ENCODE measurements around the gene SETBP1. TPM values are rescaled to one million over a fixed set of nuclear protein-coding genes. Genes with fewer than 3 reads are reported as not detected.

SETBP1 gene
- total RNA-seq, 1 donor from 2014 or later, result 1.5 TPM

DNA sequence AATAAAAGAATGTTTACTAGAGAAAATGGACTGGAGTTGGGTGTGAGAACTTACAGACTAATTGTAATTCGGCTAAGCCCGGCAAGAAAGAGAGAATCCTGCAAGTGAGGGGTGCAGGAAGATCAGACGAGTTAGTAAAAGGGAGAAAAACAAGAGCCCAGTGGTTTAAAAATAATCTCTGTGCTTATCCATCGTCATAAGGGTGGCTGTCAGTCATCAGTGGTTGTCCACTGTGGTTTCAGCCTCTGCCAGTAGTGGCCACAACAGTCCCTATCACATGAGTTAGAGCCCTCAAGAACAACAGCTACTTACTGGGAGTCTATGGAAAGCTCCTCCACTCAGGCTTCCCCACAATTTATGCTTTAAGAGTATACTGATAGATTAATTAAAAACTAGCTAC is 239.8 kb downstream of the SETBP1 start:
- DNase-seq (ENCODE audit: extremely low read depth, low read depth, low spot score), result no peak

DNA sequence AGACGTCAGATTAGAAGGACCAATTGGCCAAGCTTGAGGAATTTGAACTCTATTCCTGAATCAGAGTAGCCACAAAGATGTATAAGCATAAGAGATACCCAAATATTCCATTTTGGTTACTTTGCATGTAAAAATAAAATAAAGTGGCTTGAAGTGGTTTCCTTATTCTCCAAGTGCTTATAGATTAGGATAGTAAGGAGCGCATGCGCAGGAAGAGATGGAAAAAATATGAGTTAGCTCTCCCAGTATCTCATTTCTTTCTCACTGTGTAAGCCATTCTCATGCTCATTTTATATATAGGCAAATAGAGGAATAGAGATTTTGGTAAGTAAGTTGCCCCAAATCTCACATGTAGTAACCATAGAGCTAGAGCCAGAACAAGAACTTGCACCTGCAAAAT is 241.3 kb downstream of the SETBP1 start:
- no peak for DNase-seq (ENCODE audit: extremely low read depth, low read depth, low spot score)

DNA sequence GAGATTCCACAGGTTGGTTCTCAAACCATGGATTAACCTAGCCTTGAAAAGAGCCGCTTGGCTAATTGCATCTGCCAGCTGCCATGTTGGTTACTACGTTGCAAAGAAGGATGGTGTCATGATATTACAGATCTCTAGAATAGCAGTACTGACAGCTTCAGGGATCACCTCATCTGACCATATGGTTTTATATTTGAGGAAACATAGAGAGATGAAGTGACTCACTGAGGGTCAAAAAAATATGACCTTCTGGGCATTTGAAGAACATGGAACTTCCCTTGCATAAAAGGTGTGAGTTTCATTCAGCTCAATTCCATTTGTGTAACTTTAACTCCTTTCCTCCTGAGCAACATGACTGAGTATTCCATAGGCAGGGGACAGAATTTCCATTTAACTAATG is 242.3 kb downstream of the SETBP1 start:
- no peak for DNase-seq (ENCODE audit: extremely low read depth, low read depth, low spot score)

DNA sequence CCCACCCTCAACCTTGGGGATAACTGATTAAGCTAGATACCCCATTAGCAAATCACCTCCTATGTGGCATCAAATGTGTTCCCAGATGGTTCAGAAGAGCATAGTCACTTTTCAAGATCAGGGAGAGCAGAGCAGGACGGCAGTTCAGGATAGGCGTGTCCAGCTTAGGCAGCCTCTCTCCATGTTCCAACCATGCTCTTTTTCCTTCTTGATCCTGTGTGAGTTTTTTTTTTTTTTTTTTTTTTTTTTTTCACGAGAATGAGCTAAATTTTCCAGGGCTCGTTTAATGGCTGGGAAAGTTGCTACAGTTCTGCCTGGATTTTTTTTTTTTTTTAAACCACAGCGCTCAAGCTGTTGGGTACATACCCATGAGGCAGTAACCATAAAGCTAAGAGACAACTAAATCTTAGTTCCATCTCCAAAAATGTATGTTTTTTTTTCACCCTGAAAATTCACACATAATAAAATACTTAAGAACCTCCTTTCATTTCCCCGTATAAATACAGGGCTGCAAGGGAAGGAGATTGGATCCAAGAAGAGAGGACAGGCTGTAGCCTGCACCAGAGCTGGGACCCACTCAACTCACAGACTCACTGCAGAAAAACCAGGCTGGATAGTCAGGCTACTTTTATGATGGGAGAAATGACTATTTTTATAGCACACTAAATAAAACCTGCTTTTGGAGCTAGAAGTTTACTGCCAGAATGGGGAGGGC is 244.3 kb downstream of the SETBP1 start:
- no peak for DNase-seq (ENCODE audit: extremely low read depth, low read depth, low spot score)

DNA sequence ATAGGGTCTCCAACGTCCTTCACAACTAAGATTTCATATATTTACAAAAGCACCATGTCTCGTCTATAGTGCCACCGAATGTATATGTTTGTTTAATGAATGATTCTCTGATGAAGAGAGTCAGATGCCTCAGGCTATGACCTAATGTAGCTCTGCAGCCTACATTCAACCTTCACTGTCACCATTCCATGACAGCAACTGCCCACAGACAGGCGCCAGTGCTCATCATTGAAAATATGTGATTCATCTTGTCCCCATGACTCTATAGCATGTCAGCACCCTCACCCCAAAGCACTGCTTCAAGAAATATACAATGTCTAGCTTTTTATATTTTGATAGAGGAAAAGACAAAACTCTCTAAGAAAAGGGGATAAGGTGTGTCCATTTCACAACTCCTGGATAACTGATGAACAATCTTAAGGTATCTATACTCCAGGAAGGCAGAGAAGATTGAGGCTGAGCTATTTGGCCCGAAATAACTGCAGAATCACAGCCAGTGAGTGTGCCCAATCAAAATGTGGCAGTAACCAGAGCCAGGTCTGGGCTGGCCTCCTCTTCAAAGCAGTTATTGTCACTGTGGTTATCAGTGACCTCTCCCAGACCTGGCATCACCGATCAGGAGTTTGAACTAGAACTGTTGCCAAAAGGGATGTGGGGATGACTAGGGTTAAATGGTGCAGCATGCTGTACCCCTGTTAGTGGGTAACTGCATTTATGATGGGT is 246.6 kb downstream of the SETBP1 start:
- no peak for DNase-seq (ENCODE audit: extremely low read depth, low read depth, low spot score)

DNA sequence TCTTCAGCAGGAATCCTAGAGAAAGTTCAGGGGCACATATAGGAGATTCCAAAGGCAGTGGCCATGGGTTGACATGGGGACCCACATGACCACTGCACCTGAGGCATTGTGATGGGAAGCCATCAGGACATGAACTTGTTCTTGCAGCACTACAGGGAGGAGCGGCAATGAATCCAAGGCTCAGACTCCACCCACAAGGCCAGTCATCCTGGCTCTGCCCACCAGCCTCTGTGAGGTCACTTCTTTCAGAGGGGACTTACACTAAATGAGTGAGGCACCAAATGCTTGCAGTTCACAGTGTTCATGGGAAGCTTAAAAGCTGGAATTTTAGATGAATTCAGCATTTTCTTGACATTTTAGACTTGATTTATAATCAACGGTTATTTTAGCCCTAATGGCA is 254.2 kb downstream of the SETBP1 start:
- DNase-seq (ENCODE audit: extremely low read depth, low read depth, low spot score), result no peak

DNA sequence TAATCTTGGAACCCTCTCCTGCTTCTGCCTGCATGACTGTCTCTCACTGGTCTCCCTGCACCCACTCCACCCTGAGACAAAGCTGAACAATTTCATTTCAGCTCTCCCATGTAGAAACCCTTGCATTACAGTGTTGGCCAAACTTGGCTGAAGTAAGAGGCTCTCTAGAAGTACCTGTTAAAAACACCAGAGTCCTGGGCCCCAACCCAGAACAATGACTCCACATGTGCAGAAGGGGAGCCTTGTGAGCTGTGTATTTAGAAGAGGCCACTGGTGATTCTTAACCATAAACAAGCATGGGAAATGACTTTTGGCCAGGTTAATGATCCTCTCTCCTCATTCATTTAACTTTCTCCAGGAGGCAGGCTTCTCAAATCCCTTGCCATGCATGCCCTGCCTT is 254.8 kb downstream of the SETBP1 start:
- no peak for DNase-seq (ENCODE audit: extremely low read depth, low read depth, low spot score)

DNA sequence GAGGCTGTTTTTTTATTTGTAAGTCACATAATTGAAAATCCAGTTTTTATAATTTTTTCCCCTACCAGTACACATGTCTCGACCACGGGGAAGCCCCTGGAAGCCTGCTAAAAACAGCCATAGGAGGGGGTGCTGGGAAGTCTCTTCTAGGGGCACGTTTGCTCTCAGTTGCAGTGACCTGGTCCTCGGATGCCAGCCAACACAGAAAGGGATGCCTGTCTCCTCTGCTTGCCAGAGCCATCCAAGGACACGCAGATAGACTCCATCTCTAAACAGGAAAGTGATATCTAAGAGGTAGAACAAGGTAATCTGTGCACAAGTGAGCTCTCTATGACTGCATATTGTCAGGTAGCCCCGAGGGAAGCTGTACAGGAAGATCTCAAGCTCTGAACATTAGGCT is 255.8 kb downstream of the SETBP1 start:
- no peak for DNase-seq (ENCODE audit: extremely low read depth, low read depth, low spot score)

DNA sequence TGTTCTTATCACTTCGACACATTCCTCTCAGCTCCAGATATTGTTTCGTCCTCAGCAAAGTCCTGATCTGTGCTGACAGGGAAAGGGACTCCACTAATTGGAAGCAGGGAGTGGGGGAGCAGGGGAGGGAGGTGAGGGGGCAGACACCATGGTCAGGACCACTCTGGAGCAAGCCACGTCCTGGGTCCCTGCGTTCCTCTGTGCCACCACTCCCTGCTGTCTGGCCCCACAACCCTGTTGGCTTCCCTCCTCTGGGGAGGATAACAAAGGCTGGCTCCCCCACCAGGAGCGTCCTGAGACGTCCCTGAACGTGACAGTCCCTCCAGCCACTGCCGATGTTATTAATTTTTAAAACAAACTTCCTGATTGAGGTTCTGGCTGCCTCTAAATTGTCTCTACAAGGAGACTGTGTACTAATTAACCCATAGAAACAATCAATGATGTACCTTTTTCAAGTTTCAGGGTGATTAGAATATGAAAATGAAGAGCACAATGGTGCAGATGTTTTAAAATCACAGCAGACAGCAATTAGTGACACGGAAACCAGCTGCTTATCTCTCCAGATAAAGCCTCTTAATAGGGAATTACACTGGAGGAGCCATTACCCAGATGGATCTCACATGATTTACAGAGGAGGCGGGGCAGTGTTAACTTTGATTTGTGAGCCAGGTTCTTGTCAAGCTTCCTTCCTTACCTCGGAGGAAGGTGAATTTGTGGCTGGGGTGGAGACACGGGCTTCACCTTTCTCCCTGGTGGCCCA is 257.5 kb downstream of the SETBP1 start:
- DNase-seq (ENCODE audit: extremely low read depth, low read depth, low spot score), result no peak

DNA sequence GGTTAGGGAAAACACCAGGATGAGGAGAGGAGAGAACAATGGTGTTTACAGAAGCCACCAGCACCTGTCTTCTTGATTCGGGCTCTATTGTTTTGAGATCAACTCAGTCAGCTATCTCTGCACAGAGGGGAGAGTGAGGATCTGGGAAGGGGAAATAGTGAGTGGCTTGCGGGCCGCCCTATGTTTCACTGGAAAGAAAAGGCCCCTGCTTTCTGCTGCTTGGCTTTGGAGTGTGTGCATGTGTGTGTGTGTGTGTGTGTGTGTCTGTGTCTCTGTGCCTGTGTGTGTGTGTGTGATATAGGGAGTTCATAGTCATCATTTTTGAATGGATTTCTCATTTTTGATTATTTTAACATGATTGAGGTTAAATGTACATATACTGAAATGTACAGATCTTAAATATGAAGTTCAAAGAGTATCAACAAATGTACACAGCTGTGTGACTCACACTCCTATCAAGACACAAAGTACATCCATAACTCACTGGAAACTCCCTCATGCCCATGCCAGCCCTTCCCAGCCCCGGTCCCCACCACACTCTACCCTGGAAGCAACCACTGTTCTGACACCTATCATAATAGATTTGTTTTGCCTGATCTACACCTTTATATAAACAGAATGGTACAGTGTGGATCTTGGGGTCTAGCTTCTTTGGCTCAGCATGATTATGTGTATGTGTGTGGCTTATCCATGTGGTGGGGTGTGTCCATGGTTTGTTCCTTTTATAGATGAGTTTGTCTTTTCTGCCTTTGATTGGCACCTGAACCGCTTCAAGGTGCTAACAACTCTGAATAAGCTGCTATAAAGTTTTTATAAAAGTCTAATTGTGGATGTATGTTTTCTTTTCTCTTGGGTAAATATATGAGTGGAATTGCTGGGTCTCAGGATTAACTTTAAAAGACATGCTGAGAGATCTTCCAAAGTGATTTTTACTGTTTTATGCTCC is 258.3 kb downstream of the SETBP1 start:
- no peak for DNase-seq (ENCODE audit: extremely low read depth, low read depth, low spot score)

DNA sequence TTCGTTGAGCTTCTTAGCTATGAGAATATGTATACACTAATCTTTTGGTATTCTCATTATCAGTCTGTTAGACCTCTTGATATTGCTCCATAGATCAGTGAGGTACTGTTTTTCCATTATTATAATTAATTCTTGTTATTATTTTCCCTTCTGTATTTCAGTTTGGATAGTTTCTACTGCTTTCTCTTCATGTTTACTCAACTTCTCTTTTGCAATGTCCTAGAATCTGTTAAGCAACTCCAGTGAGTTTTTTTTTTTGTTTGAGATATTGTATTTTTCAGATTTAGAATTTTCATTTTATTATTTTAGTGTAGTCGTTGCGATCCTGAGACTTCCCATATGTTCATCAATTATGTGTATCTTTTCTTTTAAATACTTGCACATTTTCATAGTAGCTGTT is 260.8 kb downstream of the SETBP1 start:
- DNase-seq (ENCODE audit: extremely low read depth, low read depth, low spot score), result no peak

DNA sequence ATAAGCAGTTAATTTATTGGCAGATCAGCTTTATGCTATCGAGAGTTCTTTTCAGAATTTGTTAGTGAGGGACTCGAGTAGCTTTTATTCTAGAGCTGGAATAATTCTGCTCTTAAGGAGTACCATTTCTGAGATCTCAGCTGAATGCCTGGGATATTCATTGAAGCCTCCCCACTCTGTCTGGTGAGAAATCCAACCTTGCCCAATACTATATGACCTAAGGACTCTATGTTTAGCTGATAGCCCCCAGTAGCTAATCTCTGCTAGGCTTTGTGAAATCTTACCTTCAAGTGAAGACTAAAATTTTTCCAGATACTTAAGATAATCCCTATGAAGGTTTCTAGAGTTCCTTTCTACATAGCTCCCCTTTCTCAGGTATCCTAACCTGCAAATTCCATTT is 261.4 kb downstream of the SETBP1 start:
- DNase-seq (ENCODE audit: extremely low read depth, low read depth, low spot score), result no peak

DNA sequence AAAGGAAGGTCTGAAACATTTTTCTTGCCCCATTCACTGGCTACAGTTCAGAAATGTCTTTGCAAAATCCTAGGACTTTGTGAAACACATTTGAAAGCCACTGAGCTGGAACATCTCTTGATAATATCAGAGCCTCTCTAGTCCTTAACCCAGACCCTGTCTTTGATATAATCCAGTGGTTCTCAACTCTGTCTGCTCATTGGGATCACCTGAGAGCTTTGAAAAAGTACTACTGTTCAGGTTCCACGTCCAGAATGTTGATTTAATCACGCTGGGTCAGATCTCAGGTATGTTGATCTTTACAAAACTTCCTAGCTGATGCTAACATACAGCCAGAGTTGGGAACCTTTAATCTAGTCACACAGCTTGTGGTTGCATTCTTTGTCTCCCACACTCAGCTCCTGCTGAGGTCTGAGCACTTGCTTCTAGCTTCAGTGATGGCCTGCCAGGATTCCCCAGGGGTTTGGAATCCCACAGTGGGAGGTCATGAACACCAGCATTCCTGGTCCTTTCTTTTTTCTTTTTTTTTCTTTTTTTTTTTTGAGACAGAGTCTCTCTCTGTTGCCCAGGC is 262.7 kb downstream of the SETBP1 start:
- no peak for DNase-seq (ENCODE audit: extremely low read depth, low read depth, low spot score)

DNA sequence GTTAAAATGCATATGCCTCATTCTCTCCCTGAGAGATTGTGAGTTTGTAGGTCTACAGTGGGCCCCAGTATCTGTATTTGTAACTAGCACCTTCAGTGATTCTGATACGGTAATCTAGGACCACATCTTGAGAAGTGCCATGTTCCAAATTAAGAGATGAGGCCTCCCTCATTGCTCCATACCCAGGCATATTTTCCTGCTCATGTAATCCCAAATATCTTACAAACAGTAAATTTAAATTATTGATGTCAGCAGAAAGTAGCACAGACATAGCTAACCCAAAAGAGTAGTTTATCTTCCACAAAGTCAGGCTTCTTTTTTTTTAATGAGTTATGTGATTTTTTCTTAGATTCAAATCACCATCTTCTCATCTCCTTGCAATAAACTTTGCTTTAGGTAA is 263.8 kb downstream of the SETBP1 start:
- no peak for DNase-seq (ENCODE audit: extremely low read depth, low read depth, low spot score)

DNA sequence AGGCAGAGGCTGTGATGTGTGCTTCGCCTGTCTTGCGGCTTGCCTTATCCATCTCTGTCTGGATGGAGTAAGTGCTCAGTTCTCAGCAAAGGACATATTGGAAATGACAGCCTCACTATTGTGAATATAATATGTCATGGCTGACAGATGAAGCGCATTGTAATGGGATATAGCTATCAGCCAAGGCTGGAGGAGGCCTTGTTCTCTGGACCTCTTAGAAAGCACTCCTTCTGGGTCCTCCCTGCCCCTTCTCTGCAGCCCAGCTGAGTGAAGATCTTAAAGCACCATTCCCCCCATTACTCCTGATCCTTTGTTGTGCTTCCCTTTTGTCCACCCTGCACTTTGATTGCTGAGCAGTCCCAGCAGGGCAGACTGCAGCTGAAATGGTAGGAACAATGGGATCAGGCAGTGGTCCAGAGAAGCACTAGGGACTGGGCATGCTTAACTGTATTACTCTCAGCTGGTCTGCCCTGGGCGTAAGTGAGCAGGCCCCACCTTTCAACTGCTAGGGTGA is 265.3 kb downstream of the SETBP1 start:
- DNase-seq (ENCODE audit: extremely low read depth, low read depth, low spot score), result no peak

DNA sequence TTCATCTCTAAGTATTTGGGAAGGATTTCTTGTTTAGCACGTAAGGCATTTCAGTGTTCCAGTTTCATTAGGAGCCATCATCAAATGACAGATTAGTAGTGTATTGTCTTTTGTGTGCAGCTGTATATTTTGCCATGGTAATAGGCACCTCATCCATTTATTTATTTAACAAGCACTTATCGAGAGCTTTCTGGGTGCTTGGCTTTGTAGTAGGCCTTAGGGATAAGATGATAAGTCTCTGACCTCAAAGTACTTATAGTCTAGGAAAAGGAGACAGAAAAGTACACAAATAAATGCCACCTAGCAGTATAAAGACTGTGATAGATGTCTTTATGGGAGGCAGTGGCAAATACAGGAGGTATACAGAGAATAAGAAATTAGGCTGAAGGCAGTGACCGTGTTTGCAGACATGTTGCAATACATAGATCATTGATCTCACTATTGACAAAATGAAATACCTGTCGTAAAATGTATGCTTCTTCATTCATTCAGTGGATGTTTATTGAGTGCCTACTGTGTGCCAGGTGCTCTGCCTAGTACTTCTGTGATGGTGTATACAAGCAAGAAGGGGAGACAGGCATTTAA is 265.9 kb downstream of the SETBP1 start:
- DNase-seq (ENCODE audit: extremely low read depth, low read depth, low spot score), result no peak

DNA sequence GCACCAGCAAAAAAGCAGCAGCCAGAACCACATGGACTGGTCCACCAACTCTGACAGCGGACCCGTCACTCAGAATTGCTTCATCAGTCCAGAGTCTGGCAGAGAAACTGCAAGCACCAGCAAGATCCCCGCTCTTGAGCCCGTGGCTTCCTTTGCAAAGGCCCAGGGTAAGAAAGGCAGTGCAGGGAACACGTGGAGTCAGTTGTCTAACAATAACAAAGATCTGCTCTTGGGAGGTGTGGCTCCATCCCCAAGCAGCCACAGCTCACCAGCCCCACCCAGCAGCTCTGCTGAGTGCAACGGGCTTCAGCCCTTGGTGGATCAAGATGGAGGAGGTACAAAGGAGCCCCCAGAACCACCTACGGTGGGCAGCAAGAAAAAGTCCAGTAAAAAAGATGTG is 269.3 kb downstream of the SETBP1 start:
- no peak for DNase-seq (ENCODE audit: extremely low read depth, low read depth, low spot score)

DNA sequence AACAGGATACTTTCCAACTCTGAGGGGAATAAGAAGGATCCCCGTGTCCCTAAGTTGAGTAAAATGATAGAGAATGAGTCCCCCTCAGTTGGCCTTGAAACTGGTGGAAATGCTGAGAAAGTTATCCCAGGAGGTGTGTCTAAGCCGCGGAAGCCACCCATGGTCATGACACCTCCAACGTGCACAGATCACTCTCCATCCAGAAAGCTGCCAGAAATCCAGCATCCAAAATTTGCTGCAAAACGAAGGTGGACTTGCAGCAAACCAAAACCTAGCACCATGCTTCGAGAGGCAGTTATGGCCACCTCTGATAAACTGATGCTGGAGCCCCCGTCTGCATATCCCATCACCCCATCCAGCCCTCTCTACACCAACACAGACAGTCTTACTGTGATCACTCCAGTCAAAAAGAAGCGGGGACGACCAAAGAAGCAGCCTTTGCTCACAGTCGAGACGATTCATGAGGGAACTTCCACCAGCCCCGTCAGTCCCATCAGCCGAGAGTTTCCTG is 270.1 kb downstream of the SETBP1 start:
- DNase-seq (ENCODE audit: extremely low read depth, low read depth, low spot score), result no peak

DNA sequence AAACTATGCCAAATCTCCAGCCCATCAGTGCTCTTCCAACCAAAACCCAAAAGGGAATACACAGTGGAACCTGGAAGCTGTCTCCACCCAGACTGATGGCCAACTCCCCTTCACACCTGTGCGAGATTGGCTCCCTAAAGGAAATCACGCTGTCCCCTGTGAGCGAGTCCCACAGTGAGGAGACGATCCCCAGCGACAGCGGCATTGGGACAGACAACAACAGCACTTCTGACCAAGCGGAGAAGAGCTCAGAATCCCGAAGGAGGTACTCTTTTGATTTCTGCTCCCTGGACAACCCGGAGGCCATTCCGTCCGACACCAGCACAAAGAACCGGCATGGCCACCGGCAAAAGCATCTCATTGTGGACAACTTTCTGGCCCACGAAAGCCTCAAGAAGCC is 271.1 kb downstream of the SETBP1 start:
- DNase-seq (ENCODE audit: extremely low read depth, low read depth, low spot score), result no peak

DNA sequence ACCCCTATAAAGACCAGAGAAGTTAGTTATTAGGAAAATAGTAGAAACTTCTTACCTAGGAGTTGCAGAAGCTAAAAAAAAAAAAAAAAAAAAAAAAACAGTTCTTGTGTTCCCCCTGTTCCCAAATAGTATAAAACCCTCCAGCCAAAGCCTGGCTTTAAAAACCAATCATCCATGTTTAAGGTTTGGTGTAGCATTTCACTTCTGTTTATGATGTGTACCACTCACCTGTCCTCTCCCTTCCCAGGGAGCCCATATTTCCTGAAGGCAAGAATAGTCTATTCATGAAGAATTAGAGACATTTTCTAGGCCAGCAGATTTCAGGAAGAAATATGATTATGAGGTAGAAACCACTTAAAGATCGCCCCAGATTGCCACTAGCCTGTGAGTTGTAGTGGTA is 273.6 kb downstream of the SETBP1 start:
- no peak for DNase-seq (ENCODE audit: extremely low read depth, low read depth, low spot score)

All from glomerular endothelial cell (primary cell).